GM19438 (cell line): ENCODE results near the gene SLC17A7.

Experiments
- ATAC-seq: cut with Tn5 transposase; IDR thresholded peaks from one replicate; pipeline ENCODE4 v1.9.1; 2021; ENCODE audit warnings: low read depth; ENCODE audit not compliant: unreplicated experiment

SLC17A7 gene

DNA sequence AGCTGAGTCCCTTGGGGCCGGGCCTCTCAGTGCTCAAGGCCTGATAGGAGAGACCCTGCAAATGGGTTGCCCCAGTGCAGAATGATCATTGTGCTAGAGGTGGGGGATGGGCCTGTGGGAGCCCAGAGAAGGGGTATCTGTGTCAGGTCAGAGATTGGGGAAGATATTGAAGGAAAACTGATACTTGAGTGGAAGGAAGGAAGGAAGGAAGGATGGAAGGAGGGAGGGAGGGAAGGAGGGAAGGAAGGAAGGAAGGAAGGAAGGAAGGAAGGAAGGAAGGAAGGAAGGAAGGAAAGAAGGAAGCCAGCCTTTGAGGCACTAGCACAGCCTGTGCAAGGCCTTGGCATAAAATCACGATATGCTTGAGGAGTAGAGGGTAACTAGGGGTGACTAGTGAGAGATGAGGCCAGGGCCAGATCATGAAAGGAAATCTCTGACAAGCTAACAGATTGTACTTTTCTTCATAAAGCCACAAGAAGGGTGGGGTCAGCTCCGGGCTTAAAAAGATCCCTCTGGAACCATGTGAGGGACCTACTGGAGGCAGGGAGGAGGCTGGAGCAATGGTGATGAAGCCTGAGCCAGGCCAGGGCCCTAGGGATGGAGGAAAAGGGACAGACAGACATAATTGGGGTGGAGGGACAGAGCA, 29.5 kb downstream of the SLC17A7 start:
- ATAC-seq = no peak

DNA sequence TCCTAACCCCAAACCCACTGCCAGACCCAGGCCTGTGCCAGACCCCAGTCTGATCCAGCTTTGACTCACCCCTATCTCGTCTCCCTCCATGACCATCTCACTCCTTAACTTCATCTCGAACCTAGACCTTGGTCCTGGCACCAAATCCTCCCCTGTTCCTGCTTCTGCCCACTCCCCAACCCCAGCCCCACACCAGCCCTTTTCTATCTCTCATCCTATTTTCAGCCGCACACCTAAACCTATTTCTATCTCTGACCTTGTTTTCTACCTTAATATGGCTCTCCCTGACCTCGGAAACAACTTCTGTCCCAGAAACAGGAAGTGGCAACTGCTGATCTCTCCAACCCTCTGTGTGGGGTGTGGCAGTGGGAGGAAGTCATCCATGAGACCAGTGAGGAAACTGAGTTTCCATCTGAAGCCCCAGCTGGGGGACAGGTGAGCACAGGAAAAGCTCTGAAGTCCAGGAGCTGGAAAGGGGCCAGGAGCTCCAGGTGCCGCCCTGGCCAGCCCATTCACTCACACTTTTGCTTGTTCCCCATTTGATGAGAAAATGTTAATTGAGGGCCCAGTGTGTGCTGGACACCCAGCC, 31.8 kb downstream of the SLC17A7 start:
- ATAC-seq = no peak

- ATAC-seq = no peak
Measured at GRCh38 chr19:49408816-49409440, 32.4 kb downstream of the SLC17A7 start.

- no peak for ATAC-seq
Measured at GRCh38 chr19:49407482-49408015, 33.8 kb downstream of the SLC17A7 start.

GRCh38 chr19:49407079-49407478, 34.2 kb downstream of the SLC17A7 start:
- no peak for ATAC-seq

- ATAC-seq = no peak
Measured at GRCh38 chr19:49403404-49404187, 37.7 kb downstream of the SLC17A7 start.

DNA sequence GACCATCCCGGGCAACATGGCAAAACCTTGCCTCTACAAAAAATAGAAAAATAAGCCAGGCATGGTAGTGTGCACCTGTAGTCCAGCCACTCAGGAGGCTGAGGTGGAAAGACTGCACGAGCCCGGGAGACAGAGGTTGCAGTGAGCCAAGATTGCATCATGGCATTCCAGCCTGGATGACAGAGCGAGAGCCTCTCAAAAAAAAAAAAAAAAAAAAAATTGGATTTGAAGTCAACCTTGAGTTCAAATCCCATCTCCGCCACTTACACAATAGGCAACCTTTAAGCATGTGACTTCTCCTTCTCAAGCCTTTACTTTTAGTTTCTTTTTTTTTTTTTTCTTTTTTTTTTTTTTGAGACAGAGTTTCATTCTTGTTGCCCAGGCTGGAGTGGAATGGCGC, 41.3 kb downstream of the SLC17A7 start:
- no peak for ATAC-seq

GRCh38 chr19:49398931-49399330, 42.4 kb downstream of the SLC17A7 start:
- no peak for ATAC-seq

DNA sequence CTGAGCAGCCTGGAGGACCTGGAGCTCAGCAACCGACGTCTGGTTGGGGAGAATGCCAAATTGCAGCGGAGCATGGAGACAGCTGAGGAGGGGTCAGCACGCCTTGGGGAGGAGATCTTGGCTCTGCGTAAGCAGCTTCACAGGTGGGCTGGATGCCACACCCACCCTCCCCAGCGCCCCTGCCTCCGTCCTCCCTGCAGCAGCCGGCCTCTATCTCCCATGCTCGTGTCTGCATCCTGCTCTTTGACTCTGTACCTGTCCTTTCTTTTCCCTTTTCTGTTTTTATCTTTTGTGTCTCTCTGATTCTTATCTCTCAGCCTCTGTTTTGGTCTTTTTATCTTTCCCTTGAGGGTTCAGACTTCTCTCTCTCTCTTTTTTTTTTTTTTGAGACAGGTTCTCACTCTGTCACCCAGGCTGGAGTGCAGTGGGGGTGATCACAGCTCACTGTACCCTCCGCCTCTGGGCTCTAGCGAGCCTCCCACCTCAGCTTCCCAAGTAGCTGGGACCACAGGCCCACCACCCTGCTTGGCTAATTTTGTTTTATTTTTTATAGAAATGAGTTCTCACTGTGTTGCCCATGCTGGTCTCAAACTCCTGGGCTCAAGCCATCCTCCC, 43.2 kb downstream of the SLC17A7 start:
- ATAC-seq = no peak

DNA sequence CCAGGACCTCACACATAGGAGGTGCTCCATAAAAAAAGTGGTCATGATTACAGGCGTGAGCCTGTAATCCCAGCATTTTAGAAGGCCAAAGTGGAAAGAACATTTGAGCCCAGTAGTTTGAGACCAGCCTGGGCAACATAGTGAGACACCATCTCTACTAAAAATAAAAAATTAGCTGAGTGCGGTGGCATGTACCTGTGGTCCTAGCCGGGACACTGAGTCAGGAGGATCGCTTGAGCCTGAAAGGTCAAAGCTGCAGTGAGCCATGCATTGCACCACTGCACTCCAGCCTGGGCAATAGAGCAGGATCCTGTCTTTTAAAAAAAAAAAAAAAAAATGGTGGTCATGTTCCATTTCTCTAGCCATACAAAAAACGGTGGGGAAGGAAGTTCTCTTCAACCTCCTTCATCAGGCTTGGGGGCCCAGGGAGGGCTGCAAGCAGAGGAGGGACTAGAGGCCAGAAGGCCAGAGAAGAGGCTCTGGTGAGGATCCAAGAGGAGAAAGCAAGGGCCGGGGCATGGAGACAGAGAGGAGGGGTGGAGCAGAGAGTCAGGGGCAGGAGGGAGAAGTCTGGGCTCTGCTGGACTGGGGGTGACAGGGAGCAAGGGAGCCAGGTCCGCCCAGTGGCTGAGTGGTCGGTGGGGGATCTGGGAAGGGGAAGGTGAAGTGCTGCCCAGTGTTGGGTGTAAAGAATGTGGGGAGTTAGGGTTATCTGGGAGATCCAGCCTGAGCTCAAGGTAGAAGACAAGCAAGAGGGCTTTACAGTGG, 44.4 kb downstream of the SLC17A7 start:
- ATAC-seq = no peak

DNA sequence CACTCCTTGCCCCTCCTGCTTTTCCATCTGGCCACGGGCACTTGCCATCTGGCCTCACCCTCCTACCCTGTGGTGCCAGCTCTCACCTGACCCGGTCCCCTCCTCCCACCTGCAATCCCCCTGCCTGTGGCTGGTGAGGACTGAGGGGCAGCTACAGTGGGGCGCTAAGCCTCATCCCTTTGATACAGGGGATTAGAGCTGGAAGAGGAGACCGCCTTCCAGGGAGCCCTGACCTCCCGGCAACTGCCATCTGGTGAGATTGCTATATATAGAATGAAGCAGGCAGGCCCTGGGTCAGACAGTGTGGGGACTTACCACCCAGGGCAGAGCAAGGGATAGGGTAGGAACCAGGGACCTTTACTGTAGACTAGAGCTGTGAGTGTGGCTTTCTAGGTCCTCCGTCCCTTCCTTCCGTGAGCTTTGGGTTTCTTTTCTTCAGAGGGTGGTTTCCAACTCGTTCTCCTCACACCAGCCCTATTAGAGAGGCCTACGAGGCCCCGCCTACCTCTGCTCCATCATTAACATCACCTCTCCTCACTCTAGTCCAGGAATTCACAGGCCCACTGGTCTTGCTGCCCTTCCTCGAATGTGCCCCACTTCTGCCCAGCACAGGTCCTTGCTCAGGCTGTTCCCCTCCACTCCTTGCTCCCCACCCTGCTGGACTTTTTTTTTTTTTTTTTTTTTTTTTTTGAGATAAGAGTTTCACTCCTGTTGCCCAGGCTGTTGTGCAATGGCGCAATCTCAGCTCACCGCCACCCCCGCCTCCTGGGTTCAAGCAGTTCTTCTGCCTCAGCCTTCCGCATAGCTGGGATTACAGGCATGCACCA, 45.5 kb downstream of the SLC17A7 start:
- no peak for ATAC-seq

DNA sequence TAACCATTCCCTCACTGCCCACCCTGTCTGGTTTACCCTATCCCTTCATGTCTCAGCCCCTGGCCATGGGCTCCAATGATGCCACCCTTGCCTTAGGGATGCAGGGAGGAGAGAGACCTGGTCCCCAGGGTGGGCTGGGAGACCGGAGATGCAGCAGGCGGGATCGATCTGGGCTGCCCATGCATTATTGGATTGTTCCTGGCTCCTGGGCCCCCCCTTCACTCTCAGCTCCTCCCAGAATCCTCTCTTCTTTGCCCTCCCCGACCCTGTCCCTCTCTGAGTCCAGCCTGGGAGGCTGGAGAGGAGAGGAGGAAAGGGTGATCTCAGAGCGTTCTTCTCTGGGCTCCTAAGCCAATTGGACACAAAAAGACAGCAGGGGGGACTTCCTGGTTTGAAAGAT, 47.4 kb downstream of the SLC17A7 start:
- ATAC-seq = no peak

DNA sequence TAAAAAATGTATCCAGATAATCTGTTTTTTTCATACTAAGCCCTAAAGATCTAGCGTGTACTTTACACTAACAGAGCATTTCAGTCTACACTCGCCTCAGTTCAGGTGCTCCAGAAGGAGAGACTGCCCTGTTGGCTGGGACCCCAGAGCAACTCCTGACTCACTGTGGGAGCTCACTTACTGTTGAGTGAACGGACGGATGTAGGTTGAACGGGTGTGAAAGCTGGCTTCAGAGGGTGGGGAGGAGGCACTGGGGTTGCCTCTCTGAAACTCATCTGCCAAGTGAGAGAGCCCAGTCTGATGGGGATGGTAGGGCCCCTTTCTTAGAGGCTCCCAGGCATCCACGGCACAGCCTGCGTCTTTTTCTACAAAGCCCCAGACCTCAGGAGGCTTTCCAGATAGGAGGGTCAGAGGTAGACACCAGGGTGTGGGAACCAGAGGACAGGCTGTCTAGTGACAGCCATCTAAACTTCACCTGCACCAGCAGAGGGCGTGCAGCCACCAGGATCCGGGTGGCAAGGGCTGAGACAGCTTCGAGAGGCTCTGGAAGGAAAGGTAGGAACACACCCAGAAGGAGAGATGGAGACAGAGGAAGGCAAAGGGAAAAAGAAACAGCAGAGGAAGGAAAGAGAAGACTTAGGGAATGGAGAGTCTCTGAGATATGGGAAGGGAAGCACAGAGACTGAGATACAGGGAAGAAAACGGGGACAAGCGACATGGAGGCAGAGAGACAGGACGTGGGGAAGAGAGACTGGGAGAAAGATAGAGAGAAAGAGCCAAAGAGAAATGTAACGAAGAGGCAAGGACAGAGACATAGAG, 49.5 kb downstream of the SLC17A7 start:
- no peak for ATAC-seq

- ATAC-seq = no peak
Measured at GRCh38 chr19:49390929-49391359, 50.4 kb downstream of the SLC17A7 start.

GRCh38 chr19:49390131-49390928, 51.0 kb downstream of the SLC17A7 start:
- no peak for ATAC-seq

DNA sequence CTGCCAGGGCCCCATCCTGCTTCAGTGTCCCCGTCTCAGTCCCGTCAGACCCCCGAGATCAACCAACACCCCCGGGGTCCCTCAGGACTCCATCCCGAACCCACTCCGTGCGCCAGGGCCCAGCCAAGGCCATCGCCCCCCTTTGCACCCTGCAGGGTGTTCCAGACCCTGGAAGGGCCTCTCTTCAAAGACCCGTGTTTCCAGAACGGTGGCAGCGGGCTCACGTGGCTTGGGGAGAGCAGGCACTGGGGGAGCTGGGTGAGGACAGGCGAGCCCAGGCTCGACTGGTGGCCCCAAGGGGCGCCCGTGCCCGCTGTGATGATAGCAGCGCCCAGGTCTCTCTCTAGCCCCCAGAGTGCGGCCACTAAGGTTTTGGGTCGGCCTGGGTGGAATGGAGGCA, 51.9 kb downstream of the SLC17A7 start:
- ATAC-seq = no peak

DNA sequence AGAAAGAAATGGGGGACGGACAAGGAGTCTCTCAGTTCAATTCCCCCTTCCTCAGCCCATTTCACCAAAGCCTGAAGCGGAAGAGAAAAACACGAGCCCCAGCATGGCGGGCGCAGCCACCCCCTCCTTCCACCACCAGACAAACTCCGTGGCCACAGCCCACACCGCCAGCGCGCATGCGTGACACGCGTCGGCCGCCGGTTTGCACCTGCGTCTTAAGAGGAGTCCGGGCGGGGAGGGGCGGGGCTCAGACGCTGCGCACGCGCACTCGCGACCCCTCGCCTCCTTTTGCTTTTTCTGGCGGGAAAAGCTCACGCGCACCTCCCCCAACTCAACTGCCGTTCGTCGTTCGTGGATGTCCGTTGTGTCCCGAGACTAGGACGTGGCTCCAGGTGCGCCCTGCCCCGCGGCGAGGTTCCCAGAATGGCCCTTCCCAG, 53.4 kb downstream of the SLC17A7 start, which contains the start of gene KASH5:
Gene KASH5 (plus strand): TSS at position 314 of the 437 bp plus-strand sequence. CDS start 2,635 bp downstream, outside the sequence.
- ATAC-seq = no peak
